Bronchial epithelial cell (primary cell): ENCODE results near the gene CDH13. TPM values are rescaled to one million over a fixed set of nuclear protein-coding genes. Genes with fewer than 3 reads are reported as not detected.

Experiments
- DNase-seq: peaks from one replicate; pipeline ENCODE4 v3.0.0-alpha.2; 2010; ENCODE audit warnings: low read depth
- FAIRE-seq: peaks from 2 replicates; lab custom pipeline; 2011; peaks lifted over from hg19 to GRCh38; lab: Jason Lieb, UNC
- H3K27me3 ChIP-seq: 2 replicates; pipeline ENCODE4 v1.5.1; 2011; ENCODE audit warnings: low read length; ENCODE audit not compliant: control insufficient read depth, insufficient read depth
- H3K36me3 ChIP-seq: 2 replicates; pipeline ENCODE4 v1.5.1; 2011; ENCODE audit warnings: low read length; ENCODE audit not compliant: control insufficient read depth, insufficient read depth
- H3K4me3 ChIP-seq: 2 replicates; pipeline ENCODE4 v1.5.1; 2011; ENCODE audit warnings: mild to moderate bottlenecking, low read depth, low read length, control low read depth
- total RNA-seq: library from RNA; depleted of rRNA; stranded (reverse); fragments of >200 nt; gene quantifications from 2 replicates; pipeline ENCODE4 v1.2.1, GENCODE V29; 2014
- TF ChIP-seq, protein P1 (sequence below): IDR thresholded peaks from 2 replicates; pipeline ENCODE4 v1.5.1; 2011; ENCODE audit warnings: mild to moderate bottlenecking, moderate library complexity, low read length, control low read depth, inconsistent platforms; ENCODE audit not compliant: insufficient read depth, severe bottlenecking

CDH13 gene
- total RNA-seq, 1 donor from 2014 or later, result 31.3 TPM

DNA sequence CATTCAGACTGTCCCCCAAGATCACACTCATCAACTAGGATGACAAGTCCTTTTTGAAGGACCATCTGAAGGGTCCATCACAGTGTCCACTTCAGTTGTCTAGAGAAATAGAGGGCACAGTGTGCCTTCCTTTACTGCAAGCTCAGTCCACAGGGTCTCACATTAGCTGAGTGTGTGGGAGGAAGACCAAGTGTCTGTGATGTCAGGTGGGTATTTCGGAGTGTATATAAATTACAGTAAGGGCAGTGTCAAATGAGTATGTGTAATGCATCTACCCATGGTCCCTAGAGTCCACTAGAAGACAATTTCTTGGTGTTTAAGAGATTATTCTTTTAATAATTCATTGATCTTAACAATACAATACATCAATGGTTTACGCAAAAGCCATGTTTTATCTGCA lies 272.2 kb downstream of the CDH13 start:
- Histone ChIP-seq H3K4me3 (no peak overlapping the region), H3K36me3 (no peaks in the 10 kb centered on the region), H3K27me3 (no peaks in the 10 kb centered on the region)
- no peak for FAIRE-seq
- DNase-seq, result no peak
- TF ChIP-seq, protein P1, sequence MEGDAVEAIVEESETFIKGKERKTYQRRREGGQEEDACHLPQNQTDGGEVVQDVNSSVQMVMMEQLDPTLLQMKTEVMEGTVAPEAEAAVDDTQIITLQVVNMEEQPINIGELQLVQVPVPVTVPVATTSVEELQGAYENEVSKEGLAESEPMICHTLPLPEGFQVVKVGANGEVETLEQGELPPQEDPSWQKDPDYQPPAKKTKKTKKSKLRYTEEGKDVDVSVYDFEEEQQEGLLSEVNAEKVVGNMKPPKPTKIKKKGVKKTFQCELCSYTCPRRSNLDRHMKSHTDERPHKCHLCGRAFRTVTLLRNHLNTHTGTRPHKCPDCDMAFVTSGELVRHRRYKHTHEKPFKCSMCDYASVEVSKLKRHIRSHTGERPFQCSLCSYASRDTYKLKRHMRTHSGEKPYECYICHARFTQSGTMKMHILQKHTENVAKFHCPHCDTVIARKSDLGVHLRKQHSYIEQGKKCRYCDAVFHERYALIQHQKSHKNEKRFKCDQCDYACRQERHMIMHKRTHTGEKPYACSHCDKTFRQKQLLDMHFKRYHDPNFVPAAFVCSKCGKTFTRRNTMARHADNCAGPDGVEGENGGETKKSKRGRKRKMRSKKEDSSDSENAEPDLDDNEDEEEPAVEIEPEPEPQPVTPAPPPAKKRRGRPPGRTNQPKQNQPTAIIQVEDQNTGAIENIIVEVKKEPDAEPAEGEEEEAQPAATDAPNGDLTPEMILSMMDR, result no peak

DNA sequence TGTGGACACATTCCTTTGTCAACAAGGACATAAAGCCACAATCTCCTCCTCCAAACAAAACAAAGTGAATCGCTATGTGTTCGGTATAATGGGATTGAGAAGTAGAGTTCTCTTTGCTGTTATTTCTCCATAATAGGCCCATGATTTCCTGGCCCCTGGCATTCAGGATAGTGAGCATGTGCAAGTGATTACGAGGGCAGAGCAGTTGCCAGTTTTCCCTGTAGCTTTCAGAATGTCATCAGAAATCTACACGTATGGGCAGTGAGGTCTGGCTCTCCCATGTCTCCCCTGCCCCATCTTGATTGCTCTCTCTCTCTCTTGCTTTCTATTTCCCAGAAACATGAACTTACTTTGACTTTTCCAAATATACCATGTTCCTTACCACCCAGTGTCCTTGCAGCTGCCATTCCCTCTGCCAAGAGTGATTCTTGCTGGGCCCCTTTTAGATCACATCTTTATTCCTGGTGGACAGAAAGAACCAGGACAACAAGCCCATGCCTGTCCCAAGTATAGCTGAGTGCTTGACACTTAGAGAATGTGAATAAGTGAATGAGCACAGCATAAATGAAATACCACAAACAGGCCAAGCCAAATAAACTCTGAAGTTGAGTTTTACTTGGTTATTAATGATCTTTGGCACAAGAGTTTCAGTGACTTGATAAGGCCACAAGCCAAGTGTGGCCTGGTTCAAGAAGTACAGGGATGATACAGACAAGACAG lies 273.1 kb downstream of the CDH13 start:
- no peak for FAIRE-seq

DNA sequence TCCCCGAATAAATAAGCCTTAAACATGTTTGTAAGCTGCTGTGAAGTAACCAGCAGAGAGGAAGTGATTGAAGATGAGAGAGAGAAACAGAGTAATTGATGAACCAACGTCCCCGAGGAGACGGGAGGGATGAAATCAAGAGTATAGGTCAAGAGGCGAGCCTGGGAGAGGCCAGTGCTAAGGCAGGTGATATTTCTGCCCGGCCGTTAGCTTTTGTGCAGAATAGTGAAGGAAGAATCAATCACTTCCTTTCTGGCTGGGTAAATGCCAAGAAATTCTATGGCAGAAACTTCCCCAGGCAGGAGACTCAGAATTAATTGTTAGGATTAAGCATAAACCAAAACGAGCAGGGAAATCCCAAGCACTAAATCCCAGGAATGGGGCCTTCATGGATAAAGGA lies 273.8 kb downstream of the CDH13 start:
- Histone ChIP-seq H3K36me3 (no peaks in the 10 kb centered on the region), H3K4me3 (no peak overlapping the region), H3K27me3 (no peaks in the 10 kb centered on the region)
- DNase-seq (no peak), FAIRE-seq (no peak)
- TF ChIP-seq, protein P1, result no peak

More for the DNA sequence above, 273.1 kb downstream of the CDH13 start:
- no peak overlapping the region for H3K4me3 ChIP-seq
- no peak for DNase-seq
- no peaks in the 10 kb centered on the region for H3K36me3 ChIP-seq
- no peaks in the 10 kb centered on the region for H3K27me3 ChIP-seq
- TF ChIP-seq, protein P1, result no peak

DNA sequence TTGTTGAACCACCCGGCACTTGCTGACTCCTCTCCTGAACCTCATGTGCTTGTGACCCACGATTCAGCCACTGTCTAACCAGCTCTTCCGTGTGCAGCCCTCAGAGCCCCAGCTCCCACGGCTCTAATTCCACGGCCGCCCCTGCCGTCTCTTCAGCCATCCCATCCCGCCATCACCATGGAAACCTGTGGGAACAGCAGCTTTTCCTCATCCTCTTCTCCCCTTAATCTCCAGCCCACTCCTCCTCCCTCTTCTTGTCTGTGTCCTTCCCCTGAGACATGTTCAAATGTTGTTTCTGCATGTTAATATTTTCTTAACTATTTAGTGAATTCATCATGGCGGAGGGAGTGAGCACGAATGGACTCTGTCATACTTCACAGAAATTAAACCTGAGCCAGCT lies 285.2 kb downstream of the CDH13 start:
- no peak for FAIRE-seq
- no peak for DNase-seq
- Histone ChIP-seq H3K4me3 (no peak overlapping the region), H3K27me3 (no peaks in the 10 kb centered on the region), H3K36me3 (no peaks in the 10 kb centered on the region)
- TF ChIP-seq, protein P1, result no peak

DNA sequence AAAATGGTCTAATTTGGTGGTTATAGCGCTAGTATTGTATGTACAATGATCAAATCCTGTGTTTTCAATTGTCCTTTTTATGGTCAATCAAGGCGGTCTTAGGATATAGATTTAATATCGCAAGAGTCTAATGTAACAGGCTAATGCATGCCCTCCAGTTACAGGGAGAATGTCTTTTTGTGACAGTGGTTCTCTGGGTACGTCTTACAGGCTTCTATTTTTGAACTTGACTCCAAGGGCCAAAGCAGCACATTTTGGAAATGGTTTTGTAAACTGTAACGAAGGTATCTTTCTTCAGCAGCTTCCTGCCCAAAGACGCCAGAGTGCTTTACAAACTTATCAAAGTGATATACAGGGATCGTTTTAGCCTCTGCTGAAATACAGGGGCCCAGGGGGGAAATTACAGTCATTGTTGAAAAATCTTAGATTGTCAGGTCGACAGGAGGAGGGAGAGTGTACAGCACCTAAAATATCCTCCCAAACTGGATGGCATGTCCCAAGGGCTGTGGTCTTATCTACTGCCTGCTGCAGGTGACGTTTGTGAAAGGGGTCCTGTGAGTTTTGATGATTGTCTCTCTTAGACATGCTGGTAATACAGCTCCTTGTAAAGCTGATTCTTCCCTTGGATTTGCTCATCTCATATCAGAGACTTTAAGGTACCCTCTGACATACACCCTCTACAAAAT lies 288.5 kb downstream of the CDH13 start:
- no peak overlapping the region for H3K4me3 ChIP-seq
- TF ChIP-seq, protein P1, result no peak
- H3K27me3 ChIP-seq, result no peaks in the 10 kb centered on the region
- no peaks in the 10 kb centered on the region for H3K36me3 ChIP-seq
- FAIRE-seq, result no peak
- DNase-seq, result no peak
